Muscle of leg (tissue), 11 donors: ENCODE results near the gene AEN. TPM values are rescaled to one million over a fixed set of nuclear protein-coding genes. Genes with fewer than 3 reads are reported as not detected.
"Not testable (repeated sequence)": the region's sequence is repeated elsewhere in the genome, so short reads cannot be mapped to it uniquely, and the experiment has no call there.

Experiments used
- DNase-seq: peaks from one replicate; pipeline ENCODE4 v3.0.0; 2013
- H3K27ac ChIP-seq: one replicate; pipeline ENCODE4 v1.5.1; 2013; ENCODE audit warnings: mild to moderate bottlenecking, low read length, control low read depth
- H3K27me3 ChIP-seq: one replicate; pipeline ENCODE4 v1.6.1; 2013; ENCODE audit warnings: low read length; ENCODE audit not compliant: control insufficient read depth, insufficient read depth
- H3K36me3 ChIP-seq: one replicate; pipeline ENCODE4 v1.6.1; 2013; ENCODE audit warnings: low read length; ENCODE audit not compliant: control insufficient read depth, insufficient read depth
- H3K4me1 ChIP-seq: one replicate; pipeline ENCODE4 v1.6.1; 2013; ENCODE audit warnings: low read length; ENCODE audit not compliant: control insufficient read depth, insufficient read depth
- H3K4me3 ChIP-seq: one replicate; pipeline ENCODE4 v1.5.1; 2013; ENCODE audit warnings: low read length, control low read depth
- H3K9me3 ChIP-seq: replicated peaks from 2 replicates; pipeline ENCODE4 v1.6.1; 2013; ENCODE audit warnings: low read depth, low read length; ENCODE audit not compliant: control insufficient read depth
- WGBS: methylation state at CpG from one replicate; pipeline ENCODE4 v1.1.5; 2013; ENCODE audit warnings: missing lambda C conversion rate; ENCODE audit not compliant: insufficient coverage; 5-methylcytosine and 5-hydroxymethylcytosine counted together
- polyA plus RNA-seq, 8 donors: library from polyadenylated mRNA; unstranded; fragments of 120-200 nt; gene quantifications; one replicate each; pipeline versions ENCODE4 v1.2.1 to v1.2.3, GENCODE V29; 2013; ENCODE audit warnings: inconsistent platforms in 1 of 8, low replicate concordance in 1 of 8; ENCODE audit not compliant: insufficient read length in 8 of 8, insufficient read depth in 1 of 8
- total RNA-seq: library from RNA; stranded (reverse); fragments of 120-200 nt; gene quantifications from one replicate; pipeline ENCODE4 v1.2.4, GENCODE V29; 2013

The AEN gene
- total and polyA plus RNA-seq, 9 donors = 4.1 to 7.8 (median 5.9) TPM

DNA sequence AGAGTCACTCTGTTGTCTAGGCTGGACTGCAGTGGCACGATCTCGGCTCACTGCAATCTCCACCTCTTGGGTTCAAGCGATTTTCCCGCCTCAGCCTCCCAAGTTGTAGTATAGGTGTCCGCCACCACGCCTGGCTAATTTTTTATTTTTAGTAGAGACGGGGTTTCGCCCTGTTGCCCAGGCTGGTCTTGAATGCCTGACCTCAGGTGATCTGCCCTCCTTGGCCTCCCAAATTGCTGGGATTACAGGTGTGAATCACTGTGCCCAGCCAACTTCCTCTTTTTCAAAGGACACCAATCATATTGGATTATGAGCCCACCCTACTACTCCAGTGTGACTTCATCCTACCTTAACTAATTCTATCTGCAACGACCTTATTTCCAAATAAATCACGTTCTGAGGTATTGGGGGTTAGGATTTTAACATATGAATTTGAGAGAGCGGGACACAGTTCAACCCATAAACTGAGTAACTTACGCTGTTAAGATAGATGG, 20.9 kb downstream of the AEN start:
- Histone ChIP-seq H3K27ac (no peak overlapping the region), H3K4me3 (no peak overlapping the region), H3K9me3 (no peaks in the 10 kb centered on the region), H3K27me3 (no peaks in the 10 kb centered on the region), H3K4me1 (peaks cover 18% of the 10 kb centered on the region), H3K36me3 (no peaks in the 10 kb centered on the region)
- no peak for DNase-seq
- 87% methylated on average over 8 of the region's 12 CpGs for WGBS

DNA sequence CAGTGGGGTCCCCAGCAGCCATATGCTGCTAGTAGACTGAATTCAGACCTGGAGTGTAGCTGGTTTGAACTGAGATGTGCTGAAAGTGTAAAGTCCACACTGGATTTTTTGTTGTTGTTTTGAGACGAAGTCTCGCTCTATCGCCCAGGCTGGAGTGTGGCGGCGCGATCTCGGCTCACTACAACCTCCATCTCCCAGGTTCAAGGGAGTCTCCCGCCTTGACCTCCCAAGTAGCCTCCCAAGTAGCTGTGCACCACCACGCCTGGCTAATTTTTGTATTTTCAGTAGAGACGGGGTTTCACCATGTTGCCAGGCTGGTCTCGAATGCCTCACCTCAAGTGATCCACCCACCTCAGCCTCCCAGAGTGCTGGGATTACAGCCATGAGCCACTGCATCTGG, 21.4 kb downstream of the AEN start:
- H3K36me3 ChIP-seq, DNase-seq, H3K27me3 ChIP-seq, H3K4me3 ChIP-seq, H3K27ac ChIP-seq, H3K9me3 ChIP-seq: not testable (repeated sequence)
- WGBS = 84% methylated on average over 4 of the region's 11 CpGs
- peaks cover 18% of the 10 kb centered on the region for H3K4me1 ChIP-seq

DNA sequence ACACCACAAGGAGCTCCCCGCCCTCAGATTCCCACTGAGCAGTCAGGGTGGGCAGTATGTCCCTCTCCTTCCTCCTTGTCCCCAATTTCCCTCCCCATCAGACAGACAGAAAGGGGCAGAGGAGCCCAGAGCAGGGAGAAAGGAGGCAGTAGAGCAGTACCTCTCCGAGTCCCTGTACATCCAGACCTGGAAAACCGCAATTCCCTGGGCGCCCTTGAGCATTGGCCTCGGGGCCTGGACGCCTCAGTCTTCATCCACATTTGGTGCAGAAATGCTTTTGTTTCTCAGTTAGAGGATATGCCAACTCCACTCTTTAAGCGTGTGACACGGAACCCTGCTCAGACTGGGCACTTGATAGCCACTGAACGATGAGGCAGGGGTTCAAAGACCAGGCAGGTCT, 23.6 kb downstream of the AEN start:
- 93% methylated on average over 7 of the region's 9 CpGs for WGBS
- DNase-seq = no peak
- Histone ChIP-seq H3K27me3 (no peaks in the 10 kb centered on the region), H3K4me3 (no peak overlapping the region), H3K9me3 (no peaks in the 10 kb centered on the region), H3K36me3 (no peaks in the 10 kb centered on the region), H3K4me1 (peaks cover 12% of the 10 kb centered on the region), H3K27ac (no peak overlapping the region)

GRCh38 chr15:88645171-88646087, 24.3 kb downstream of the AEN start:
- no peaks in the 10 kb centered on the region for H3K9me3 ChIP-seq
- H3K27ac ChIP-seq = no peak overlapping the region
- no peak overlapping the region for H3K4me3 ChIP-seq
- WGBS = 86% methylated on average over 12 of the region's 14 CpGs
- H3K36me3 ChIP-seq = no peaks in the 10 kb centered on the region
- peaks cover 12% of the 10 kb centered on the region for H3K4me1 ChIP-seq
- H3K27me3 ChIP-seq = no peaks in the 10 kb centered on the region
- DNase-seq = no peak

DNA sequence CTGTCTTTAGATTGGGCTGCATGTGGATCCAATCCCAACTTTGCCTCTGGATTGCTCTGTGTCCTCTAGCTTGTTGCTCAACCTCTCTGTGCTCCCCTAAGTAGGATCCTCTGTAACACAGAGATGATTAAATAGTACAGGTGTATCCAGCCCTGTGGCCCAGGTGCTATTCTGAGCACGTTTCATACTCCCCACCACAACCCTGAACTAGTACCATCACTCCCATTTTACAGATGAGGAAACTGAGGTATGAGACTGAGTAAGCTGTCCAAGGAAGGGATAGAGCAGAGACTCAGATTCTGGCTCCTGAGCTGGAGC, 24.9 kb downstream of the AEN start:
- Histone ChIP-seq H3K36me3 (no peaks in the 10 kb centered on the region), H3K27me3 (no peaks in the 10 kb centered on the region), H3K9me3 (no peaks in the 10 kb centered on the region), H3K4me1 (peaks cover 12% of the 10 kb centered on the region), H3K4me3 (no peak overlapping the region), H3K27ac (no peak overlapping the region)
- no peak for DNase-seq
- WGBS = no CpG with 5 or more reads among the region's 1 CpG

DNA sequence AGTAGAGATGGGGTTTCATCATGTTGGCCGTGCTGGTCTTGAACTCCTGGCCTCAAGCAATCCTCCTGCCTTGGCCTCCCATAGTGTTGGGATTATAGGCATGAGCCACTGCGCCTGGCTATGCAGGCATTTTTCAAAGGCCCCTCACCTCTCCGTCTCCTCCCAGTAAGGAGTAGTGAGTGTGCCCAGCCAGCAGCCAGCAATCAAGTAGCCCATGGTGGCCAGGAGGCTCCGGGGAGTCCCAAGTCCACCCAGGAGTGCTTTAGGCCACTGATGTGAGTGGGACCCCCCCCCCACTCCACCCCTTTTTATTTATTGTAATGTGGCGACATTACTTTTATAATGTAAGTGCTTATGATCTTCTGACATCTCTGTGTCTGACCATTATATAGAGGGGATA, 25.8 kb downstream of the AEN start:
- H3K4me1 ChIP-seq = peaks cover 12% of the 10 kb centered on the region
- no peak overlapping the region for H3K27ac ChIP-seq
- WGBS = no CpG with 5 or more reads among the region's 5 CpGs

GRCh38 chr15:88647351-88648105, 26.4 kb downstream of the AEN start:
- Histone ChIP-seq H3K4me3 (no peak overlapping the region), H3K4me1 (peaks cover 12% of the 10 kb centered on the region), H3K36me3 (no peaks in the 10 kb centered on the region), H3K27me3 (no peaks in the 10 kb centered on the region), H3K27ac (no peak overlapping the region), H3K9me3 (no peaks in the 10 kb centered on the region)
- DNase-seq = no peak
- WGBS = 77% methylated on average over 5 of the region's 11 CpGs

More for the DNA sequence above, 25.8 kb downstream of the AEN start:
- no peaks in the 10 kb centered on the region for H3K36me3 ChIP-seq
- H3K9me3 ChIP-seq = no peaks in the 10 kb centered on the region
- no peak for DNase-seq
- H3K27me3 ChIP-seq = no peaks in the 10 kb centered on the region
- no peak overlapping the region for H3K4me3 ChIP-seq

GRCh38 chr15:88648357-88649214, 27.4 kb downstream of the AEN start:
- no peak for DNase-seq
- H3K36me3 ChIP-seq = no peaks in the 10 kb centered on the region
- peak overlapping the region; percentile 81 for H3K27ac ChIP-seq
- H3K4me3 ChIP-seq = no peak overlapping the region
- H3K9me3 ChIP-seq = no peaks in the 10 kb centered on the region
- H3K4me1 ChIP-seq = peaks cover 12% of the 10 kb centered on the region
- 85% methylated on average over 8 of the region's 12 CpGs for WGBS
- H3K27me3 ChIP-seq = no peaks in the 10 kb centered on the region

DNA sequence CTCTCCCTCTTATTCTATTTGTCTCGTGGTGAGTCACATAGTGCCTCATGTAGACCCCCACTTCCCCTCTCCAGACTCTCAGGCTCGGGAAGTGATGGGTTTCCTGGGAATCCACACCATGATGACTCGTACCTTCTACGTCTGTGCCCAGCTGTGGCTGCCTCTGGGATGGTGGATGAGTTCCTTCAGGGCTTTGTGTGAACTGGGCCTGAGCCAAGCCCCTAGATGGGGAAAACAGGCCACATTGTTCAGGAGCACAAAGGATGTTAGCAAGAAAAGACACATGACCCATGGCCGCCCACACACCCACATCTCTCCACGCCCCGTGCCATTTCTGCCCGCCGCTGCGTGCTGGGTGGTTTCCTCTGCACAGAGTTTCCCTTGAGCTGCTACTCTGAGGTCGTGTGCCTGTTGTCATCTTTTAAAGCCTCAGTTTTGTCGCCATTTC, 28.2 kb downstream of the AEN start:
- no peak overlapping the region for H3K4me3 ChIP-seq
- no peaks in the 10 kb centered on the region for H3K36me3 ChIP-seq
- peak overlapping the region; percentile 81 for H3K27ac ChIP-seq
- peaks cover 12% of the 10 kb centered on the region for H3K4me1 ChIP-seq
- WGBS = 46% methylated on average over 6 of the region's 12 CpGs
- H3K9me3 ChIP-seq = no peaks in the 10 kb centered on the region
- no peaks in the 10 kb centered on the region for H3K27me3 ChIP-seq
- DNase-seq = peak; percentile 69
